ENCODE data around the gene AGAP3. TPM values are rescaled to one million over a fixed set of nuclear protein-coding genes. Genes with fewer than 3 reads are reported as not detected.

The AGAP3 gene
- total and polyA plus RNA-seq, 4 donors = 3.9 to 27.0 (median 17.6) TPM

DNA sequence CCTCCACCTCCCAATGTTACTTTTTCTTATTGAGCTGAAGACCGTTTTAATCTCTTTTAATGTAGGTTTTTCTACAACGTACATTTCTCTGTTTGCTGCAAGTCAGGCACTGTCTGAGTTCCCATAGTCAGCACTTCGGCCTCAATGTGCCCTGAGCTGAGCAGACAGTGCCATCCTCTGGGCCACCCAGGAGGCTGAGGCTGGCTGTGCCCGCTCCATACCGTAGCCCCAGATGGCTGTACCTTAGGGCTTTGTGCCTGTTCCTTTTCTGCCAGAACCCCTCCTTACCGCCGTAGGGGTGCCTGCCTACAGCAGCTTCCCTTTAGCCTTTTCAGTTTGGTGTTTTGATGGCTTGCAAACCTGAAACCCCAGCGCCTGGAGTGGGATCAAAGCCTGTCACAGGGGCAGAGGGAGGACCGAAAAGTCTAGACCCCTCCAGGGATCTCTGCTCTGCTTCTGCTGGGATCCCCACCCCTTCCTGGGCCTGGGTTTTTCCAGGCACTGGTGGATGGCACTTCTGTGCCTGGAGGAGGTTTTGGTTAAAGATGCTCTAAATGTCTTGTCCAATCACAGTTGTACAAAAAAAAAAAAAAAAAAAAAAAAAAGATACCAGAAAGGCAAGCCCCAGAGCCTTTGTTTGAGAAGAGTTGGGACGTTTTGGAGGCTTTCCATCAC is 9.0 kb downstream of the AGAP3 start:
- Histone ChIP-seq H3K27ac (ENCODE audit: low read depth in 1 of 2, low read length in 2 of 2) (no peak overlapping the region), H3K4me1 (ENCODE audit: control insufficient read depth in 4 of 4, insufficient read depth in 4 of 4, low read length in 3 of 4) (peaks cover 0 to 16% (median 9%) of the 10 kb centered on the region in 4 donors), H3K36me3 (ENCODE audit: control insufficient read depth in 4 of 4, insufficient read depth in 3 of 4, low read depth in 1 of 4, low read length in 3 of 4) (peaks cover 0 to 2% (median 0%) of the 10 kb centered on the region in 4 donors), H3K4me3 (ENCODE audit: low read depth in 1 of 3, low read length in 3 of 3) (no peak overlapping the region), H3K27me3 (ENCODE audit: control insufficient read depth in 4 of 4, insufficient read depth in 4 of 4, low read length in 3 of 4) (no peaks in the 10 kb centered on the region), H3K9me3 (ENCODE audit: control insufficient read depth in 4 of 4, low read length in 3 of 4) (no peaks in the 10 kb centered on the region), H3K9ac (ENCODE audit: low read depth in 1 of 2, low read length in 2 of 2) (no peak overlapping the region)
- TF ChIP-seq, protein P1, sequence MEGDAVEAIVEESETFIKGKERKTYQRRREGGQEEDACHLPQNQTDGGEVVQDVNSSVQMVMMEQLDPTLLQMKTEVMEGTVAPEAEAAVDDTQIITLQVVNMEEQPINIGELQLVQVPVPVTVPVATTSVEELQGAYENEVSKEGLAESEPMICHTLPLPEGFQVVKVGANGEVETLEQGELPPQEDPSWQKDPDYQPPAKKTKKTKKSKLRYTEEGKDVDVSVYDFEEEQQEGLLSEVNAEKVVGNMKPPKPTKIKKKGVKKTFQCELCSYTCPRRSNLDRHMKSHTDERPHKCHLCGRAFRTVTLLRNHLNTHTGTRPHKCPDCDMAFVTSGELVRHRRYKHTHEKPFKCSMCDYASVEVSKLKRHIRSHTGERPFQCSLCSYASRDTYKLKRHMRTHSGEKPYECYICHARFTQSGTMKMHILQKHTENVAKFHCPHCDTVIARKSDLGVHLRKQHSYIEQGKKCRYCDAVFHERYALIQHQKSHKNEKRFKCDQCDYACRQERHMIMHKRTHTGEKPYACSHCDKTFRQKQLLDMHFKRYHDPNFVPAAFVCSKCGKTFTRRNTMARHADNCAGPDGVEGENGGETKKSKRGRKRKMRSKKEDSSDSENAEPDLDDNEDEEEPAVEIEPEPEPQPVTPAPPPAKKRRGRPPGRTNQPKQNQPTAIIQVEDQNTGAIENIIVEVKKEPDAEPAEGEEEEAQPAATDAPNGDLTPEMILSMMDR (IDR thresholded peaks at IDR 0.05; ENCODE audit: low read depth, low read length, missing input control) = no peak
- TF ChIP-seq GABPA (IDR thresholded peaks at IDR 0.05 in 1 of 2, conservative IDR thresholded peaks at IDR 0.05 in 1 of 2) = no peak
- TF ChIP-seq EGR1 (IDR thresholded peaks at IDR 0.05; ENCODE audit: low read depth in 2 of 2) = no peak
- TF ChIP-seq FOXA1 (IDR thresholded peaks at IDR 0.05) = no peak
- TF ChIP-seq JUND (IDR thresholded peaks at IDR 0.05) = no peak
- no peak for TF ChIP-seq NR2F2 (IDR thresholded peaks at IDR 0.05)
- TF ChIP-seq, protein P2, sequence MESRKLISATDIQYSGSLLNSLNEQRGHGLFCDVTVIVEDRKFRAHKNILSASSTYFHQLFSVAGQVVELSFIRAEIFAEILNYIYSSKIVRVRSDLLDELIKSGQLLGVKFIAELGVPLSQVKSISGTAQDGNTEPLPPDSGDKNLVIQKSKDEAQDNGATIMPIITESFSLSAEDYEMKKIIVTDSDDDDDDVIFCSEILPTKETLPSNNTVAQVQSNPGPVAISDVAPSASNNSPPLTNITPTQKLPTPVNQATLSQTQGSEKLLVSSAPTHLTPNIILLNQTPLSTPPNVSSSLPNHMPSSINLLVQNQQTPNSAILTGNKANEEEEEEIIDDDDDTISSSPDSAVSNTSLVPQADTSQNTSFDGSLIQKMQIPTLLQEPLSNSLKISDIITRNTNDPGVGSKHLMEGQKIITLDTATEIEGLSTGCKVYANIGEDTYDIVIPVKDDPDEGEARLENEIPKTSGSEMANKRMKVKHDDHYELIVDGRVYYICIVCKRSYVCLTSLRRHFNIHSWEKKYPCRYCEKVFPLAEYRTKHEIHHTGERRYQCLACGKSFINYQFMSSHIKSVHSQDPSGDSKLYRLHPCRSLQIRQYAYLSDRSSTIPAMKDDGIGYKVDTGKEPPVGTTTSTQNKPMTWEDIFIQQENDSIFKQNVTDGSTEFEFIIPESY (IDR thresholded peaks at IDR 0.05) = no peak
- DNase-seq (ENCODE audit: low spot score) = no peak
- WGBS = 82% methylated on average over 10 of the region's 10 CpGs

DNA sequence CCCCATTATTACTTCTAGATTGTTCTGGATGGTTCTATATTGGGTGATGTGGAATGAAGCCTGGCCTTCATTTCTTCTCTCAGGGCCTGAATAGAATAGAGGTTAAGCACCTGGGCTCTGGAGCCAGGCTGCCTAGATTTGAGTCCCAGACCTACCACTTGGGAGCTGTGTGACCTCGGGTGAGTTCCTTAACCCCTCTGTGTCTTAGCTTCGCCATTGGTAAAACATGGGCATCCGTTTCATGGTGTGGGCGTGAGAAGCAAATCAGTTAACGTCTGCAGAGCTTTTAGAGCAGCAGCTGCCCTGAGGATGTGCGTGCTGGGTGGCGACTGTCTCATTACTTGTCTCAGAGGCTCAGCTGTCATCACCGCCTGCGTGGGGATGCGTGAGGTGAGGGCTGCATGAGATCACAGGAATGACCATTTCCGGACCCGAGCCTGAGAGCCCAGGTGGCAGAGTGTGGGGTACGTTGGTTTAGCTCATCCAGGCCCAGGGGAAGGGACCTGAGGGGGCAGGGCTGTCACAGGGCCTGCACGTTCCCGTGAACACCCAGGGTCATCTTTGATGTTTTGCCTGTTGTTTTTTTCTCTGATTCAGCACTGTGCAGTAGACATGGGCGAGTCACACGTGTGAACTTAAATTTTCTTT is 9.7 kb downstream of the AGAP3 start:
- TF ChIP-seq NR2F2 (IDR thresholded peaks at IDR 0.05) (no peak), HNF4A (conservative IDR thresholded peaks at IDR 0.05) (no peak), RXRA (IDR thresholded peaks at IDR 0.05) (no peak), FOXA1 (IDR thresholded peaks at IDR 0.05) (no peak), SP1 (IDR thresholded peaks at IDR 0.05) (no peak), HNF4G (IDR thresholded peaks at IDR 0.05) (no peak), RAD21 (IDR thresholded peaks at IDR 0.05) (no peak)
- TF ChIP-seq, protein P1 (IDR thresholded peaks at IDR 0.05; ENCODE audit: low read depth, low read length, missing input control) = no peak
- TF ChIP-seq, protein P2 (IDR thresholded peaks at IDR 0.05) = no peak
- TF ChIP-seq, protein P3, sequence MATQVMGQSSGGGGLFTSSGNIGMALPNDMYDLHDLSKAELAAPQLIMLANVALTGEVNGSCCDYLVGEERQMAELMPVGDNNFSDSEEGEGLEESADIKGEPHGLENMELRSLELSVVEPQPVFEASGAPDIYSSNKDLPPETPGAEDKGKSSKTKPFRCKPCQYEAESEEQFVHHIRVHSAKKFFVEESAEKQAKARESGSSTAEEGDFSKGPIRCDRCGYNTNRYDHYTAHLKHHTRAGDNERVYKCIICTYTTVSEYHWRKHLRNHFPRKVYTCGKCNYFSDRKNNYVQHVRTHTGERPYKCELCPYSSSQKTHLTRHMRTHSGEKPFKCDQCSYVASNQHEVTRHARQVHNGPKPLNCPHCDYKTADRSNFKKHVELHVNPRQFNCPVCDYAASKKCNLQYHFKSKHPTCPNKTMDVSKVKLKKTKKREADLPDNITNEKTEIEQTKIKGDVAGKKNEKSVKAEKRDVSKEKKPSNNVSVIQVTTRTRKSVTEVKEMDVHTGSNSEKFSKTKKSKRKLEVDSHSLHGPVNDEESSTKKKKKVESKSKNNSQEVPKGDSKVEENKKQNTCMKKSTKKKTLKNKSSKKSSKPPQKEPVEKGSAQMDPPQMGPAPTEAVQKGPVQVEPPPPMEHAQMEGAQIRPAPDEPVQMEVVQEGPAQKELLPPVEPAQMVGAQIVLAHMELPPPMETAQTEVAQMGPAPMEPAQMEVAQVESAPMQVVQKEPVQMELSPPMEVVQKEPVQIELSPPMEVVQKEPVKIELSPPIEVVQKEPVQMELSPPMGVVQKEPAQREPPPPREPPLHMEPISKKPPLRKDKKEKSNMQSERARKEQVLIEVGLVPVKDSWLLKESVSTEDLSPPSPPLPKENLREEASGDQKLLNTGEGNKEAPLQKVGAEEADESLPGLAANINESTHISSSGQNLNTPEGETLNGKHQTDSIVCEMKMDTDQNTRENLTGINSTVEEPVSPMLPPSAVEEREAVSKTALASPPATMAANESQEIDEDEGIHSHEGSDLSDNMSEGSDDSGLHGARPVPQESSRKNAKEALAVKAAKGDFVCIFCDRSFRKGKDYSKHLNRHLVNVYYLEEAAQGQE (IDR thresholded peaks at IDR 0.05) = no peak
- WGBS = 90% methylated on average over 17 of the region's 17 CpGs
- H3K36me3 ChIP-seq (ENCODE audit: control insufficient read depth in 4 of 4, insufficient read depth in 3 of 4, low read depth in 1 of 4, low read length in 3 of 4) = peaks cover 0 to 2% (median 0%) of the 10 kb centered on the region in 4 donors
- no peaks in the 10 kb centered on the region for H3K9me3 ChIP-seq (ENCODE audit: control insufficient read depth in 4 of 4, low read length in 3 of 4)
- H3K27ac ChIP-seq (ENCODE audit: low read depth in 1 of 2, low read length in 2 of 2) = no peak overlapping the region
- peaks cover 0 to 11% (median 7%) of the 10 kb centered on the region in 4 donors for H3K4me1 ChIP-seq (ENCODE audit: control insufficient read depth in 4 of 4, insufficient read depth in 4 of 4, low read length in 3 of 4)
- DNase-seq (ENCODE audit: low spot score) = no peak
- H3K4me3 ChIP-seq (ENCODE audit: low read depth in 1 of 3, low read length in 3 of 3) = no peak overlapping the region
- no peaks in the 10 kb centered on the region for H3K27me3 ChIP-seq (ENCODE audit: control insufficient read depth in 4 of 4, insufficient read depth in 4 of 4, low read length in 3 of 4)
- H3K9ac ChIP-seq (ENCODE audit: low read depth in 1 of 2, low read length in 2 of 2) = no peak overlapping the region
